HFFc6 (cell line): Measurements from ENCODE around the gene GABRB1. TPM values are rescaled to one million over a fixed set of nuclear protein-coding genes. Genes with fewer than 3 reads are reported as not detected.
A peak's percentile ranks its signal among the peaks of the same experiment; 100 is the strongest.

Experiments used
- DNase-seq: peaks from one replicate; pipeline ENCODE4 v3.0.0-alpha.2; 2018
- H3K27ac Mint-ChIP-seq: 2 replicates; pipeline ENCODE4 v1.8.0; 2020; ENCODE audit warnings: mild to moderate bottlenecking, mixed read lengths
- H3K27me3 Mint-ChIP-seq: 2 replicates; pipeline ENCODE4 v1.8.0; 2021; ENCODE audit warnings: mild to moderate bottlenecking, moderate library complexity, mixed read lengths; ENCODE audit not compliant: insufficient read depth
- H3K36me3 Mint-ChIP-seq: 2 replicates; pipeline ENCODE4 v1.8.0; 2021; ENCODE audit warnings: low read depth, mixed read lengths
- H3K4me1 Mint-ChIP-seq: 2 replicates; pipeline ENCODE4 v1.8.0; 2020; ENCODE audit warnings: low read depth, mixed read lengths
- H3K4me3 Mint-ChIP-seq: 2 replicates; pipeline ENCODE4 v1.8.0; 2020; ENCODE audit warnings: mild to moderate bottlenecking, moderate library complexity, mixed read lengths
- H3K9me3 Mint-ChIP-seq: 2 replicates; pipeline ENCODE4 v1.8.0; 2020; ENCODE audit warnings: mild to moderate bottlenecking, mixed read lengths
- total RNA-seq, 6 experiments: library from RNA; stranded (reverse); fragmentation: NEBNext Ultra II Directional; extraction: Animal tissue kit (Norgen Biotek cat#: 25700); gene quantifications; 2 replicates in 1 of 6; 3 replicates in 5 of 6; pipeline ENCODE4 v1.2.3, GENCODE V29; 2021
- TF ChIP-seq, protein P1 (sequence below): fragments of 200-600 bp; sonication (generic); IDR thresholded peaks from 2 replicates; pipeline ENCODE4 v1.5.0; 2021; ENCODE audit warnings: antibody characterized with exemption, mild to moderate bottlenecking

The GABRB1 gene
- total RNA-seq, 6 experiments from 2014 or later = not detected

DNA sequence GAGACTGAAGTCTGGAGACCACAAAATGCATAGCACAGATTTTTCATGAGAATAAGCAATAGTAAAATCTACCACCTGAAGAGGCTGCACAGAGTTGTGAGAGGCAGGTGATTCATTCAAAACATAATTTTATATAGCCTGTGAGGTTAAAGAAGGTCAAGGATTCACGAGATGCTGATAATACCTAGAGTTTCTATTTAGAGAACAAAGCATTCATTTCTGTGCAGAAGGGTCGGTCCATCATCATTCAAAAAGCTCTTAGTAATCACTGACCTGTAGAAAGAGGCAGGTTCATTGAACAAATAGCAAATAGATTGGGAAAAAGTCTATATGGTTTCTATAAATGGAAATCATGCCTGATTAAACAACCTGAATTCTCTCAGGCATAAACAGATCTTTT is 26.6 kb downstream of the GABRB1 start:
- no peak overlapping the region for H3K4me3 Mint-ChIP-seq
- H3K36me3 Mint-ChIP-seq = no peaks in the 10 kb centered on the region
- TF ChIP-seq, protein P1, sequence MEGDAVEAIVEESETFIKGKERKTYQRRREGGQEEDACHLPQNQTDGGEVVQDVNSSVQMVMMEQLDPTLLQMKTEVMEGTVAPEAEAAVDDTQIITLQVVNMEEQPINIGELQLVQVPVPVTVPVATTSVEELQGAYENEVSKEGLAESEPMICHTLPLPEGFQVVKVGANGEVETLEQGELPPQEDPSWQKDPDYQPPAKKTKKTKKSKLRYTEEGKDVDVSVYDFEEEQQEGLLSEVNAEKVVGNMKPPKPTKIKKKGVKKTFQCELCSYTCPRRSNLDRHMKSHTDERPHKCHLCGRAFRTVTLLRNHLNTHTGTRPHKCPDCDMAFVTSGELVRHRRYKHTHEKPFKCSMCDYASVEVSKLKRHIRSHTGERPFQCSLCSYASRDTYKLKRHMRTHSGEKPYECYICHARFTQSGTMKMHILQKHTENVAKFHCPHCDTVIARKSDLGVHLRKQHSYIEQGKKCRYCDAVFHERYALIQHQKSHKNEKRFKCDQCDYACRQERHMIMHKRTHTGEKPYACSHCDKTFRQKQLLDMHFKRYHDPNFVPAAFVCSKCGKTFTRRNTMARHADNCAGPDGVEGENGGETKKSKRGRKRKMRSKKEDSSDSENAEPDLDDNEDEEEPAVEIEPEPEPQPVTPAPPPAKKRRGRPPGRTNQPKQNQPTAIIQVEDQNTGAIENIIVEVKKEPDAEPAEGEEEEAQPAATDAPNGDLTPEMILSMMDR = no peak
- H3K27ac Mint-ChIP-seq = no peak overlapping the region
- peaks cover 18% of the 10 kb centered on the region; the same call in 1 of the 2 replicates for H3K4me1 Mint-ChIP-seq
- no peak for DNase-seq
- no peaks in the 10 kb centered on the region for H3K9me3 Mint-ChIP-seq
- H3K27me3 Mint-ChIP-seq = peaks cover 5% of the 10 kb centered on the region; the same call in 1 of the 2 replicates

DNA sequence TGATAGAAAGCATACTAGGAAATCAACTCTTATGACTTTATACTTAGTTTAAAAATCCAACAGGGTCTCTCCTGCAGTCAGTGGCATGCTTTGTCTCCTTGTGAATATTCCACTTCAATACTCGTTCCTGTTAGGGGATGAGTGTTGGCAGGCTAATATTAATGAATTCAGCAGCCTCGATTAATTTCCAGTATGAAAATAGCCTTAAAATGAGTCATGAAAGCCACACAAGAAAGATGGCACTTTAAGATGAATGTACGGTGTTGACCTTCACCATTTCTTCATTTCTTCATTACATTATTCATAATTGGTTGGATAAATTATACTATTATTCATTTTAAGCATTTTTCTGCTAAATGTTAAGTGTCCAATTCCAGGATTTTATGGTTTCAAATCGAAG is 29.2 kb downstream of the GABRB1 start:
- no peak for DNase-seq
- no peak overlapping the region for H3K4me3 Mint-ChIP-seq

DNA sequence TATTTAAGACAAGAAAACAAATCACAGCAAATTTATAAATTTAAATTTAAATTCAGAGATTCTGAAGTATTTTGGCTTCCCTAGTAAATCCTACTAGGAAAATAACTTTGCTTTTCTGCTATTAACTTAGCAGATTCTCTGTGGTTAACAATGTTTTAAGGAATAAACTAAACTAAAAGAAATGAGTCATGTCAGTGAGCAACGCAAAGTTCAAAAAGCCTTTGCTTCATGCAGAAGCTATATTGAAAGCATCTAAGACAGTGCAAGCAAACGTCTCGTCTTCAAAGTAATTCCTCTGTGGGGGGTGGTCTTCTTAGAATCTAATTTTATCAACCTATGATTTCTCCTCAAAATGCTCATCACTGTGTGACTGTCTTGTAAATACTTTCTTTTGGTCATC is 30.1 kb downstream of the GABRB1 start:
- peaks cover 3% of the 10 kb centered on the region; the same call in 1 of the 2 replicates for H3K27me3 Mint-ChIP-seq
- no peak overlapping the region for H3K27ac Mint-ChIP-seq
- peak overlapping the region; percentile 48; the same call in 1 of the 2 replicates for H3K4me3 Mint-ChIP-seq
- DNase-seq = peak; percentile 7
- no peaks in the 10 kb centered on the region; the same call in 1 of the 2 replicates for H3K36me3 Mint-ChIP-seq
- TF ChIP-seq, protein P1 = no peak
- H3K4me1 Mint-ChIP-seq = peaks cover 18% of the 10 kb centered on the region; the same call in 1 of the 2 replicates
- no peaks in the 10 kb centered on the region for H3K9me3 Mint-ChIP-seq

More for the DNA sequence above, 29.2 kb downstream of the GABRB1 start:
- Mint-ChIP-seq H3K4me1 (peaks cover 18% of the 10 kb centered on the region; the same call in 1 of the 2 replicates), H3K9me3 (no peaks in the 10 kb centered on the region), H3K27me3 (peaks cover 3% of the 10 kb centered on the region; the same call in 1 of the 2 replicates), H3K36me3 (no peaks in the 10 kb centered on the region; the same call in 1 of the 2 replicates), H3K27ac (no peak overlapping the region)
- TF ChIP-seq, protein P1 = no peak

DNA sequence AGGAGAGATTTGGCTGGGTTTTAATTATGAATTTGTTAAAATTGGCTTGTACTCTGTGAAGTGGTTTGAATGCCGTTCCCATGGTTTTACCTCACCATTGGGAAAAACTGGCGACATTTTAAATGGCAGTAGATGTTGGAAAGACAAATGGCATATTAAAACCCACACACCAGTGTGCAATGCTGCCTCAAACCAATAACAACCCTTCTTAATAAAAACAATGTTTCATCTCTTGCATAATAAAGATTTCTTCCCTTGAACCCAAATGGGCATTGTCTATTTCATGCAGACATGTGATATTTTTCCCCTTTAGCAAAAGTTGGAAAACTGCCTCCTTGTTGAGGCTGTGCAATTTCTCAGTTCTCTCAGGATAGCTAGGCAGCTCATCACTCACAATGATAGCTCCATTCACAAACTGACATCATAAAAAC is 33.7 kb downstream of the GABRB1 start:
- DNase-seq = no peak
- TF ChIP-seq, protein P1 = no peak
- Mint-ChIP-seq H3K36me3 (no peaks in the 10 kb centered on the region; the same call in 1 of the 2 replicates), H3K4me3 (no peak overlapping the region), H3K27me3 (peaks cover 8% of the 10 kb centered on the region; the same call in 1 of the 2 replicates), H3K4me1 (peaks cover 18% of the 10 kb centered on the region; the same call in 1 of the 2 replicates), H3K9me3 (no peaks in the 10 kb centered on the region), H3K27ac (no peak overlapping the region)

DNA sequence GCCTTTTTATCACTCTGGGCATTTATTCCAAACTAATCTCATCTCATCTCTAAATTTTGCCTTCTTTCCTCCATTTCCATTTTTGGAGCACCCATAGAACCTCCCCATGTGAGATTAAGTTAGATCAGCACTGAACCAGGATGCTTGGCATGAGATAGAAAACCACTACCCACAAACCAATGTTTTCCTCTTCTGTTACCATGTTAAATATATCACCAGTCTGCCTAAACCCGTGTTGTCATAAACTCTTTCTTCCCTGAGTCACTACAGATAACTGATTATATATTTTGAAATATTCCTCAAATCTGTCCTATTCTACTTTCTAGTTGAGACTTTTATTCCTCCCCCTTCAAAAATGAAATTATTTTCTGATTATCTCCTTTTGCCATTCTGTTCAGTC is 37.6 kb downstream of the GABRB1 start:
- H3K9me3 Mint-ChIP-seq = no peaks in the 10 kb centered on the region
- TF ChIP-seq, protein P1 = no peak
- no peak for DNase-seq
- H3K4me1 Mint-ChIP-seq = peaks cover 25% of the 10 kb centered on the region
- H3K27me3 Mint-ChIP-seq = peaks cover 9% of the 10 kb centered on the region; the same call in 1 of the 2 replicates
- H3K4me3 Mint-ChIP-seq = no peak overlapping the region
- no peak overlapping the region for H3K27ac Mint-ChIP-seq
- H3K36me3 Mint-ChIP-seq = no peaks in the 10 kb centered on the region
